Subcutaneous adipose tissue (tissue), 4 donors: ENCODE measurements around the gene ZNF618. TPM values are rescaled to one million over a fixed set of nuclear protein-coding genes. Genes with fewer than 3 reads are reported as not detected.

Source experiments
- total RNA-seq, 4 donors: library from RNA; depleted of rRNA; stranded (reverse); fragments of >200 nt; gene quantifications; one replicate each; pipeline ENCODE4 v1.1.0, GENCODE V29; 2016
- TF ChIP-seq, protein P1 (sequence below): fragments of 450-650 bp; IDR thresholded peaks from one replicate; pipeline ENCODE4 v1.5.1; 2016; ENCODE audit warnings: low read depth, mild to moderate bottlenecking, control low read depth, antibody characterized with exemption, moderate library complexity

ZNF618 gene
- total RNA-seq, 4 donors from 2014 or later: 3.7 to 7.7 (median 4.4) TPM

DNA sequence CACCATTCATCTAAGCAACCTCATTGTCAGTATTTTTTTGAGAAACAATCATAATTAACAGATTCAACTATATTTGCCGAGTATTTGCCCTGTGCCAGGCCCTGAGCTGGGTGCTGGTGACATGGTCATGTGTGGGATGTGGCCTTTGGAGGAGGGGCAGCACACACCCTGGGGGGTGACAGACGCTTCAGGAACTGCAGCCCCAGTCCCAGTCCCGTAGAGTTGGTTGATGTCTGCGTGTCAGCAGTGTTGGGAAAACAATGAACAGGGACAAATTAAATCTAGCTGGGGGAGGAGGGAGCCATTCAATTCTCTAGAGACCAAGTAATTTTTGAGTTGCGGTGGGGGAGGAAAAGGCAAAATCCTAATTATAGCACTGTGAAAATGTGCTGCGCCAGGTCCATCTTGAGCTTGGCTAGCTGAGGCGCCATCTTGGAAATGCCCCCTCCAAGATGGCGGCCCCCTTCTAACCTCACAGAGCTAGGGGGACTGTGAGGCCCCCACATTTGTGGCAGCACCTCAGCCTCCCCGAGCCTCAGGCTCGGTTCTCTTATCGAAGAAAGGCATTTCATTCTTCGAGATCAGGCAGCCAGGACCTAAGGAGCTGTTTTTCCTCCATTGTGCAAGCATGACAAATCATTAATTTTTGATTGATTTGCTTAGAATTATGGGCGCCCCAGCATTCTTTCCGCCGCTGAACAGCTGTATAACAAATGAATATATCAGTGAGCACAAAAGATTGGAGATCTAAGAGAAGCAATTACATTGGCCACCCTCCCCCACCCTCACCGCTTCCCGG, 87.8 kb downstream of the ZNF618 start:
- TF ChIP-seq, protein P1, sequence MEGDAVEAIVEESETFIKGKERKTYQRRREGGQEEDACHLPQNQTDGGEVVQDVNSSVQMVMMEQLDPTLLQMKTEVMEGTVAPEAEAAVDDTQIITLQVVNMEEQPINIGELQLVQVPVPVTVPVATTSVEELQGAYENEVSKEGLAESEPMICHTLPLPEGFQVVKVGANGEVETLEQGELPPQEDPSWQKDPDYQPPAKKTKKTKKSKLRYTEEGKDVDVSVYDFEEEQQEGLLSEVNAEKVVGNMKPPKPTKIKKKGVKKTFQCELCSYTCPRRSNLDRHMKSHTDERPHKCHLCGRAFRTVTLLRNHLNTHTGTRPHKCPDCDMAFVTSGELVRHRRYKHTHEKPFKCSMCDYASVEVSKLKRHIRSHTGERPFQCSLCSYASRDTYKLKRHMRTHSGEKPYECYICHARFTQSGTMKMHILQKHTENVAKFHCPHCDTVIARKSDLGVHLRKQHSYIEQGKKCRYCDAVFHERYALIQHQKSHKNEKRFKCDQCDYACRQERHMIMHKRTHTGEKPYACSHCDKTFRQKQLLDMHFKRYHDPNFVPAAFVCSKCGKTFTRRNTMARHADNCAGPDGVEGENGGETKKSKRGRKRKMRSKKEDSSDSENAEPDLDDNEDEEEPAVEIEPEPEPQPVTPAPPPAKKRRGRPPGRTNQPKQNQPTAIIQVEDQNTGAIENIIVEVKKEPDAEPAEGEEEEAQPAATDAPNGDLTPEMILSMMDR: no peak

DNA sequence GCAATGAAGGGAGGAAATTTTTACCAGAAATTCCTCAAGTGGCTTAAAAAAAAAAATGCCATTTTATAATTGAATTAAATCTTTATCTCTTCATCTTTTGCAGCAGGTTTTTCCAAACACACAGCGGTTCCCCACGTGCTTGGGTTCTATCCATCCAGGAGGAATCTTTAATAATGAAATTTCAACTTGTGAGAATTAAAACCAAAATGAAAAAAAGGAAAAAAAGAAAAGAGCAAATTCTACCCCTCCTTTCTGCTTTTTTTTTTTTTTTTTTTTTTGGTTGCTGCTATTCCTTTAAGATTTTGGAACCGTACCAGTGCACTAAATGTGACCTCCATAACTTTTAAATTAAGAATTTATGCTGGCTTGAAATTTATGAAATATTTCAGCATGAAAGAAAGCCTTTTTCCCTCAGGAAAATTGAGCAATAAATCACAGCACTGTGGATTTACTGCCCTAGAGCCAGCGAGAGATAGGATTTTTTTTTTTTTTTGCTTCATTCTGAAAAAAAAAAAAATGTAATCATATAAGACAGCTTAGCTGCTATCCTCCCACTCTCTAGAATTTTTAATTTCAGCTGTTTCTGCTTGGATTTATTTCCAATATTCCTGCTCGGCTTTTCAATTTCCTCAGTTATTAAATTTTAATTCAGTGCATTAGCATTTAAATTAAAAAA, 88.5 kb downstream of the ZNF618 start:
- TF ChIP-seq, protein P1: no peak

DNA sequence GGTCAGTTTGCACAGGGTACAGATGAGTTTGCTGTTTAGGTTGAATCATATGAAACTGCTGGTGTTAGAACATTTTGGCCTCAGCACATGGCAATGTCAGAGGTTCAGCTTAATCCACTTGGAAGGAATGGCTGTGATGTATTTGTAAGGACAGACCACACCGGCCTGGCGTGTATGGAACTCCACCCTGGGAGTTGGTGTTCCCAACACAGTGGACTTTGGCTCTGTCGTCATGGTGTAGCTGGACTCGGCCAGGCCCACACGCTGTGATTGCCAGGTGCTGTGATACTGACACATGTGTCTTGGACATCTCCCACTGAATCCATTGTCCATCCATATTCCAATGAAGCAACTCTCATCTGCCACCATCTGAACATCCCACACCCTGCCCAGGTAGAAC, 90.3 kb downstream of the ZNF618 start:
- TF ChIP-seq, protein P1: no peak

DNA sequence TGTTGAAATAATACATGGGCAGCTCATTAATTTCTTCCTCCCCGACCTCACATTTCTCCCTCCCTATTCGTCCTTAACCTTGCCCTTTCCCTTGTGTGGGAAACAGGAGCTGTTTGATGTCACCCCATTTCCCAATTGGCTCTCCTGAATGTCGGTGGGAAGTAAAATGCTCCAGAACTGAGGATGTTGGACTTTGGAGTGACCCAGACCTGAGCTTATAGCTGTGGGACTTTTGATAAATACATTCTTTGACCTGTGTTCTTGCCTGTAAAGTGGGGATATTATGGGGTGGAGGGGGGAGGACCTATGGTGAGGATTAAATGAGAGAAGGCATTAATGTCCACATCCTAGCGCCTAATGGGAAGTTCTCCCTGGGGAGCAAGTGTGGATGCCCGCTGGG, 91.3 kb downstream of the ZNF618 start:
- TF ChIP-seq, protein P1: no peak

DNA sequence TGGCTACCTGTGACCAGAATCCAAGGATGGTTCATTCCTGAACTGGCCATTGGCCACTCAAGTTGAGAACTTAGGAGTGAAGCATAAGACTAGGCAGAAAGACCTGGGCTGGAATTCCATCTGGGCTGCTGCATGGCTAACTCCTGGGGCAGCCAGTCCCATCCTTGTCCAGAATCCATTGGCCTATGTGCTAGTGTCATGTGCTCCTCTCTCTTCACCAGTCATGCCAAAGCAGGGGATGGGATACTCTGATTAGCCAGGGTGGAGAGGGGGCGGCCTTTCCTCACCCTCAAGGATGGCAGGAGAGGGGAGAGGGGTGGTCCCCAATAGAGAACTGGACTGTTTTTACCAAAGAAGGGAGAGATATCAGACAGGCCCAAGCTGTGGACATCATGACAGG, 93.2 kb downstream of the ZNF618 start:
- TF ChIP-seq, protein P1: no peak

DNA sequence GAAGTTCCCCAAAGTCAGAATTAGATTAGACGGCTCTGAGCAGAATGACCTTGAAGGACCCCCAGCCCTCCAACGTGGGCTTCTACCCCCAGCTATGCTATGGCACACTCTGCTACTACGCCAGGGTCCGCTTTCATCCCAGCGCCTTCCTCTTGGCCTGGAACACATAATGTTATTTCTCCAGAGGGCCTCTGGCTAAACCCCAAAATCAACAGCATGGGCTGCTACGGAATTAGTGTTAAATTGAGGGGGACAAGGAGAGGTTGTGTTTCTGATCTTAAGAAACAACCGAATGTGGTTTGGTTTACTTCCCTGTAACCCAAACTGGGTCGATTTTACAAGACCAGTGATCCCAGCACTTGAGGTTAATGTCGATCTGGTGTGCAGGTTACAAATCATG, 97.1 kb downstream of the ZNF618 start:
- TF ChIP-seq, protein P1: no peak

DNA sequence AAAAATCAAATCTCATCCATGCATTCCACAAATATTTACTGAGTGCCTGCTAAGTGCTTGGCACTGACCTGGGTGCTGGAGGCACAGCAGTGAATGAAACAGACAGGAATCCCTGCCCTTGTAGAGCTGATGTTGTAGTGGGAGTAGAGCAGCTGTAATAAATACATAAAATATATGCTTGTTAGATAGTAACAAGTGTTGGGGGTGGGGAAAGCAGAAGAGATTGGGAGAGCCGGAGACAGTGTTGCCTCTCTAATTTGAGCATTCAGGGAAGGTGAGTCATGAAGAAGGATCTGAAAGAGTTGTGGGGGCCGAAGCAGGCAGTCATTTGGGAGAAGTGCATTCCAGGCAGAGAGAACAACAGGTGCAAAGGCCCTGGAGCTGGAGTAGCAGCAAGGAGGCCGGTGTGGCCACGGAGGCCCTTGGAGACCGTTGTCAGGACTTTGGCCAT, 97.9 kb downstream of the ZNF618 start:
- TF ChIP-seq, protein P1: no peak
